GM19438 (cell line): Measurements from ENCODE around the gene MCC.

ENCODE experiments used
- ATAC-seq: cut with Tn5 transposase; IDR thresholded peaks from one replicate; pipeline ENCODE4 v1.9.1; 2021; ENCODE audit warnings: low read depth; ENCODE audit not compliant: unreplicated experiment

MCC gene

DNA sequence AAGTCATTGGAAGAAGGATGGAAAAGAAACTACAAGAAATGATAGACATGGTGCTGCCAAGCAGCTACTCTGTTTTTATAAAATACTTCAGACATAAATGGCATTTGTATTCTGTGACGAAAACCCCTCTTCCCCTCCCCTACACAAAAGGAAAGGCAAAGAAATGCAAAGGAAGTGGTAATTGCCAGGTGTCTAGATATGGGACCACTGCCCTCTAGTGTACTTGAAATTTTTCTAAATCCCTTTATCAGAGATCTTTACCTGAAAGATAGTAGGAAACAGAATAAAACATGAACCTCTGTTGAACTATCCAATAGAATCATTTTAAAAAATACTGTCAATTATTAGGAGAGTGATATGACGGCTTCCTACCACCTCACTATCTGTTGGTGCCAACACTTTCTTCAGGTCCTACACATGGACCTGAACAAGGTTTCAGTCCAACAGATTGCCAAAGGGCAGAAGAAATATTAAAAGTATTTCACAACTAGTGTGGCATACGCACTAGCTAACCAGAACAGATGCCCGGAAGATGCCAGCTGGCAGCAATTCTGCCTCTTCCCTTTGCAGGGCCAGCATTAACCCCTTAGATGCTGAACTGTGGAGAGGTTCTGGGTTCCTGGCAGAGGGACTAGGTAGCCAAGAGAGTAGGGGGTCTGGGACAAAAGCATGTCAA is 157.6 kb downstream of the MCC start:
- ATAC-seq, result no peak

DNA sequence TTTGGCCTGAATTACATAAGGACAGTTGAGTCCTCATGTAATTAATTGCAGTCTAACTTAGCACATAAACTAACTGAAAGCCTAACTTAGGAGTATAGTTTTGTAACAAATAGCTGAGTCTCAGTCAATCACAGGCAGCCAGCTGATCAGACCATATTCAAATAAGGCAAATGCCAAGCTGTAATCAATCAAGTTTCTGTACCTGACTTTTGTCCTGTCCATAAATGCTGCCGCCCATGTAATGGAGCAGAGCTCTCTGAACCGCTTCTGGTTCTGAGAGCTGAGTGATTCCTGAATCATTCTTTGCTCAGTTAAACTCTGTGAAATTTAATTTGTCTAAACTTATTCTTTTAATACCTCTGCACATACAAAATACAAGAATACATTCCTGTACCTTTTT is 158.3 kb downstream of the MCC start:
- no peak for ATAC-seq

DNA sequence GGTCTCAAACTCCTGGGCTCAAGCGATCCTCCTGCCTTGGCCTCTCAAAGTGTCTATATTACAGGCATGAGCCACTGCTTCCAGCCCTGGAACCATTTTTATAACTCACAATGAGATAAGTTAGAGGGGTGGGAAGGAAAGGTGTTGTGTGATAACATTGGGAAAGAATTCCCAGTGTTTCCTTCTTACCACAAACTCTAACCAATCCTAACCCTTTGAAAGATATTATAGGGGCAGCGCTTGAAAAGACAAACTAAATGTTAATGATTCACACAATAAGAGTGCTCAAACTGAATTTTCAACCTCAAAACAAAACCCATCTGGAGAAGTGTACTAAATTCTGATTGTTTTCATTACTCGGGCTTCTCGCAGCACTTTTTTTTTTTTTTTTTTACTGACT is 163.2 kb downstream of the MCC start:
- ATAC-seq, result no peak

DNA sequence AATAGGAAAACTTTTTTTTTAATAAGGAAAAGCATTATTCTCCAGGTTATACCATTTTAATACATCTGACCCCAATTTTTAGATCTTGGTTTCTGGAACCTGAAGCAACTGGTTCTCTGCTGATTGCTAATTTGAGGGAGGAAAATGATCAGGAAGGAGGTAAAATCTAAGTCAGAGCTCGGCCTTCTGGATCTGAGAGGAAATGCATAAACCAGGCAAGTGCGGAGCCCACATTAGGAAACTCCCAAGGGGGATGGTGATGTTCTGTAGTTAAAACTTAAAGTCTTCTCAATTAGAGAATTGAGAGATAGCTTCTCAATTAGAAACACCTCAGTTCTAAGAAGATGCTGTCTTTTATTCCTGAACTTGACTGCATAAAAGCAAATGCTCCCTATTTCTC is 167.0 kb downstream of the MCC start:
- ATAC-seq, result no peak

DNA sequence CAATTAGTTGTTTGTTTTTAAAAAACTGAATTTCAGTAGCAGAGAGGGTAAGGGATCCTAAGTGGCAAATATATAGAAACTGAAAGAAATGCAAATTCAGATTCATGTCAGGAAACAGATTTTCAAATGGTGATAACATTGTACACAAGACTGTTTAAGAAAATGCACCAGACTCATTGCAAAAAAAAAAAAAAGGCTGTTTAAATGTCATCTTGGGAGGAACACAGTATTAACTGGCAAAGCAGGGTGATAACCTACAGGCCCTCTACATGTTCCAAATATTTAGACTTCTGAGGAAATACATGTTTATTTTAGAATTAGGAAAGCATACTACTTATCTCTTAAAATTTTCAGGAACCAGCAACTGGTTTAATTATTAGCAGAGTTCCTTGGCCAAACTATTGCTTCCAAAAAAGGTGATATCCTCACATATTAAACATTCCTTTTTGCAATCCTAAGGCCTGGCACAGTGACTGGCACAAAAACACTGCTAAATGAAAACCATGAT is 167.9 kb downstream of the MCC start:
- peak; percentile 81 for ATAC-seq

DNA sequence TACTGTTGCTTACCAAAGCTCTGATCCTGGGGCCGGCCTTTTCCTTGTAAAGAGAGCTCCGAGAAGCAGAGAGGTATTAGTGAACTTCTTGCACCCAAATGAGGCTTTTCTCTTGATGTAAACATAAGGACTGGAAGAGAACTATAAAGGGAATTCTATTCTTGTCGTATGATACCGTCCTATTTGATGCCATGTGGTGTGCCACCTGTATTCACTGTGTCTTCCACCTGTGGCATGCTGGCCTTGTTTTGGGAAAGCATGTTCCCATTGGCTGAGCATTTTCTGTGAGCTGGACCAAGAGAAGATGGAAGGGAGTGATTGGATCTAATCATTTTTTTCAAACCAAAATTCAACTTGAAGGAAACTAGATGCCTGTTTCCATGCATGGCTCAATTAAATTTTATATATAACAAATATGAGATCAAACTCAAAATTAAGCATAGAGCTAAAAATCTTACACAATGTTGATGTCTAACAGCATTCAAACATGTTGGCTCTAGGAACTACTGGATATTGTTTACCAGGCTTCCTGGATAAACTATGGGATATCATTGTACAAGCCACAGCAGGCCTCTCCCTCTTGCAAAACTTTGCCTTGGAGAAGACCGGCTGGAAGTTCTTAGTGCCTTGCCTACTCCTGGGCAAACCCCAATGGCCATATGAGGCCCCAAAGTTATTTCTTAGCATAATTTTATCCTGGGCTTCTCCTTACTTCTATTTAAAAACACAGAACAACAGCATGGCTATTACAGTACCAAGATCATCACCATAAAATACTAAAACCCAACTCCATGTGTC is 168.8 kb downstream of the MCC start:
- ATAC-seq, result no peak

DNA sequence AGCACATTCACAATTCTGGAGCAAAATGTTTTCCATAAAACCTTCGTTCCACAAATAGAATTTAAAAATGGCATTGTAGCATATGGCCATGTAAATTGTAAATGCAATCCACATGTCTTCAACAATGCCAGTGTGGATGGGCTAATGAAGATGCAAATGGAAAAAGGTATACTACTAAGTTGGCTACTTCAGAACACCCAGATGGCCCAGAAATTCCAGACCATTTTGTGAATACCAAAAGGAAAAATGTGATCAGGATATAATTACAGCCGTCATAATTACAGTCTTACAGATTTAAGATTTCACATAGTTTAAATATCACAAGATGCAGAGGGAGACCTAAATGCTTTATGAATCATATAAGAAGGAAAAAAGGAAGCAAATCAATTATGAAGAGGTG is 170.6 kb downstream of the MCC start:
- ATAC-seq, result no peak

DNA sequence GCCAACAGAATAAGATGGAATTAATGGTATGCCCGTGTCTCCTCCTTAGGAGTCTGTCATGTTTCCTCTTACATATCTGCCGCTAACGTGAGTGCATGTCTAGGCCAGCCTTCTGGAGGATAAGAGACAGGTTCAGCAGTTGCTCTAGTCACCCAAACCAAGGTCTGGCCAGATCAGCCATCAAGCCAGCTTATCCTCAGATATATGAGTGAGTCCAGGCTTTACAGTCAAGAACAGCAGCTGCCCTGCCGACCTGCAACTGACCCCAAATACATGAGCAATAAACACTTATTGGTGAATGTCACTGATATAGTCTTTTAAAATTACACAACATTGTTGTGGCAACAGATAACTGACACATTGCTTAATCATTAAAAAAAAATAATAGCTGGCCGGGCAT is 177.0 kb downstream of the MCC start:
- ATAC-seq, result no peak

DNA sequence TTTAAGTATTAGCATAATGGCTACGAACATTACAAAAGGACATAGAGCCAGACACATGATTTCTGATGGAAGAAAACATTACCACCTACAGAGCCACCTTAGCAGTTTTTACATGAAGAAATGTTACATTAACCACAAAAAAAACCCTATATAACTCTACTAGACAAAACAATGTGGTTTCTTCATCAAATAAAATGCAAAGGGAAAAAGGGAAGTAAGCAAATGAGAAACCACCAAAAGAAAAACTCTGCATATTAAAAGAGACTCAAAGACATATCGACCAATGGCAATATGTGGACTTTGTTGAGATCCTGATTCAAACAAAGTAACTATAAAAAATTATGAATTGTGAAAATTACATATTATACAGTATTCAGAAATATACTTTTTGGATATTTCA is 186.1 kb downstream of the MCC start:
- ATAC-seq, result no peak

DNA sequence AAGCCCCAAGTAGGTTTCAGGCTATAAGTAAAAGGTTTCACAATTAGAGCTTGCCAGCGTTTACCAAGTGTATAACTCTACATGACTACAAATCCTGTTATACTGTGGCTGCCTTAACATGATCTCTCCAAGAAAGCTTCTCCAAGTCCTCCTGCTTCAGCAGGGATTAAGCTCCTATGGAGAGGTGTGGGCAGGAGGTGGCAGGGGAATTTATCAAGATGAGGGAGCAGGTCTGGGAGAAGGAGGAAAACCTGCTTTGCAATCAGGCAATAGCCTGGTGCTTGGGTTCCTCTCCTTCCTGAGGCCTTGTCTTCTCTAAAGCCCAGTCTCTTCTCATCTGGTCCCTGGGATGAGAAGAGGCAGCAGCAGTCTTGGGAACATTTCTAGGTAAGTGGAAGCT is 188.7 kb downstream of the MCC start:
- ATAC-seq, result no peak

DNA sequence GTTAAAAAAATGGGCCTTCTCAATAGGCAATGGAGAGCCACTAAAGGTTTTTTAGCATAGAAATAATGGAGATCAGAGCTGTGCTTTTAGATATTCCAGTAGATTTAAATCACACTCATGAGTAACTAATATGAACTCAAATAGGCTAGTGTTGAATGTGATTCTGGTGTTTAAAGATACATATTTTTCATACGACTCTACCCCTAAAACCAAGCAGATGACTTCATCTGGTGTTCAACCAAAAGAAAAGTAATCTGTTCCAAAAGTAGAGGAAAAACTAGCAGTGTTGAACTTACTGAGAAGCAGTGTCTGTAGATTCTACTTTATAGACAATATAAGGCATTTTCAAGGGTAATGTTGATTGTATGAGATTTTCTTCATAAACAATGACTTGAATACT is 191.6 kb downstream of the MCC start:
- ATAC-seq, result no peak

DNA sequence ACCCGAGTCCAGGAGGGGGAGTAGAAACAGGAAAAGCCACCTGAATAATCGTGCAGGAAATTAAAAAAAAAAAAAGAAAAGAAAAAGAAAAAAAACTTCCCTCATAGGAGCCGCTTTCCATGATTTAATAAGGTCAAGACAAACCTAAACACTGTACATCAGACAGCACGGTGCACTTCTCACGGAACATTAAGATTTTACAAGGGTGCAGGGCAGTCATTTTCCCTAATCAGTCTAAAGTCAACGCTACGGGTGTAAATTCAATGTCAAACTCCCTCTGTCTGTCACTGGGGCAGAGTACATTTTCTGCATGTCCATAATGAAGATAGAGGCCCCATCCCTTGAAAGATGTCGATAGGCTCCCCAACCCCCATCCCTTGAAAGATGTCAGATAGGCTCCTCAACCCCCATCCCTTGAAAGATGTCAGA is 193.1 kb downstream of the MCC start:
- ATAC-seq, result no peak

DNA sequence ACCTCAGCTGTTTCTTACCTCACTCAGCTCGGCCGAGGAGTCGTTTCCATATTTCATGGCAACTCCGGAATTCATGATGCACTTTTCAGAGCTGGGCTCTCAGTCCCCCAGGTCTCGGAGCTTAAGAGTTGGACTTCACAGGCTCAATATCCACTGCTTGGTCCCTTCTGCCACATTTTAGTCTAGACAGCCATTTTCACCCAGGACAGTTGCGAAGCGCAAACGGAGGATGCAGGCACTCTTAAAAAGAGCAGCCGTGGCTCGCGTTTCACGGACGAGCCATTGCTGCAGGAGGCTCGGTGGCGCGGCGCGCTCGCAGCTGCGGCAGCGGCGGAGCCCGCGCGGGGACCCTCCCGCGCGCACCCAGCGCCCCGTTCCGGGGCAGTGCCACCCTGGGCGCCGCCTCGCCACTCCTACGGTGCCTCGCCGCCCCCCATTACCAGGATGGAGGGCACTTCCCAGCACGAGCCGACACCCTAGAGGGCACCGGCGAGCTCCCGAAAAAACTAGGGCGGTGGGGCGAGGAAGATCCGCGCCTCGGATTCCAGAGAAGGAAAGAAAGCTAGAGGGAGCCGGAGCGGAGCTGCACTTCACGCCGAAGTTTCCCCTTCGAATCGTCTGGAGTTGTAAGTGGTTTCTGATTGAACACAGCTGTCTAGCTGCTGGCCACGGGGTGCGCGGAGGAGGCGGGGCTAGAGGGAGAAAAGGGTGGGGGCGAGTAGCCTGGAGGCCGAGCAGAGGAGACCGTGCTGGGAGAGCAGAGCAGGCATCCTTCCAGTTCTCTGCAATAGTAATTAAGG is 193.7 kb downstream of the MCC start:
- peak; percentile 96 for ATAC-seq

DNA sequence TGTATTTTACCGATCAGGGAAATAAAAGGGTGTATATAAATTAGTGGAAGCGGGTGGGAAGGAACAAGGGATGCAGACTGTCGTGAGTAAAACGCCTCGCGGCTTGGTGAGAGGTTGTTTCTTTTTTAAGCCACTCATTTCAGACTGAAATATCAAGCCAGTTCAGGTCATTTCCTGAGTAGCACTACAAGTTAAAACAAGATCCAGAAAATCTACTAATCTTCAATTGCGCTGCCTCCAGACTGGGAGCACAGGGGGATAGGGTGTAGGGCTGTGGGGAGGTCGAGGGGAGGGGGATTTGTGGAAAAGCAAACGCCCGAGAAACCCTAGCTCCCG is 194.3 kb downstream of the MCC start:
- ATAC-seq, result peak; percentile 25

DNA sequence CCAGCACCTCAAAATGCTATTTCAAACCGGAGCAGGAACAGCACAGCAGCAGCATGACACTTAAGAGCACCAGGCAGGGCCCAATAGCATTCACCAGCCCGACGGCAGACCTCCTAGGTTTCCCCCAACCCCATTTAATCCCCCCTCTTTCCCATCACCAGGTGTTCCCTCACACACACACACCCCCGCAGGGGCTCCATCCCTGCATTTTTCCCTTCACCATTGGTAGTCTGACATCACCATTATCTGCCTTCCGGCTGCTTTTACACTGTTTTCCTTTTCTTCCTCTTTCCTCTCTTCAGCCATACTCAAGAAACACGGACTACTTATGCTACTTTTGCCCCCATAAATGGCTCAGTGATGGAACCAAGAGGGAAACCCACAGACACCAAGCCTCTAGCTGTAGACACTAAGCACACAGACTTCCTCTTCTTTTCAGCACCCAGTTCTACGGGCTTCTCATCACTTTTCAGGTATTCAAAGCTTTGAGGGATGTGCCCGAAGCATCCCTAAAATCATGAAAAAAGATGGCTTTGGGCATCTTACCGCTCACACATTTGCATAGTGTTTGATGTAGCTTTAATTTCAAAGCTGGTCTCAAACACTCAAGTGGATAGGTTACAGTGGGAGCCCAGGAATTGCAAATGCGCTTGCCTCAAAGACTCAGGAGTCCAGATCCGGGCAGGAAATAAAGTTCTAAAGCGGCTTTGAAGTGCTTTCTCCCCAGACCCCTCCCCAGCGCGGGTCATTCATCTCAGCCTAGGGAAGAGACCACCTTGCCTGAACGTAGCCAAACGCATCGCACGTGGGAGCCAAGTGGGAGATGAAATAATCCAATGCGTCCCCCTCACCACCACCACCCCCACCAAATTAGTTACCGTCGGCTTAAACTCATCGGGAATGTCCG is 194.9 kb downstream of the MCC start:
- ATAC-seq, result no peak

DNA sequence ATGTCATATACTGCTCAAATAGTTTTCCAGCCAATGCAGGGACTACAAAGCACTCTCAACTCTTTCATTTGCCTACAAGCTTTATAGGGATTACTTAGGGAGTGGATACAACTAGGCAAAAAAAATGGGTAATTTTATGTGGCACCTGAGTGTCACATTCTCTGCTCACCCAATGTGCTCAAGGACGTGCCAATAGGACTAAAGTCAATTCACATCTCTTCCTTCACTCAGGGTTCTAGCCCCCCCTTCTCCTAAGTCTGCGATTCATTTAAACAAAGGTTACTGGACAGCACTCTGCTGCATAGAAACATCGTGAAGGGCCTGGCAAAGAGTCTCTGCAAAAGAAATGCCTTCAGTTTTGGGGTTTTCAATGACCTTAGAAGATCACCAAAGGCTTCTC is 195.8 kb downstream of the MCC start:
- ATAC-seq, result no peak

DNA sequence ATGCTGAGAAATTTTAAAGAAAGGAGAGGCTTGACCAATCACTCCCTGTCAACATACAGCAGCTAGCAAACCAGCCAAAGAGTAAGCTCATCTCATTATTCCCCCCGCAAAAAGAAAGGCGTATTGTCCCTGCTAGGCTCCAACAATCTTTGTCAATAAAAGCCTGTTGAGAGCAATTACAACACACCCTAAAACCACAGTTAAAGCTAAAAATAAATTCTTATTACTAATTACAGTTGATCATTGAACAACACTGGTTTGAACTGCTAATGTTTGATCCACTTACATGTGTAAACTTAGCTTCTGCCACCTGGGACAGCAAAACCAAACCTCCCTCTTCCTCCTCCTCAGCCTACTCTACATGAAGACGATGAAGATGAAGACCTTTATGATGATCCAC is 204.7 kb downstream of the MCC start:
- ATAC-seq, result no peak

DNA sequence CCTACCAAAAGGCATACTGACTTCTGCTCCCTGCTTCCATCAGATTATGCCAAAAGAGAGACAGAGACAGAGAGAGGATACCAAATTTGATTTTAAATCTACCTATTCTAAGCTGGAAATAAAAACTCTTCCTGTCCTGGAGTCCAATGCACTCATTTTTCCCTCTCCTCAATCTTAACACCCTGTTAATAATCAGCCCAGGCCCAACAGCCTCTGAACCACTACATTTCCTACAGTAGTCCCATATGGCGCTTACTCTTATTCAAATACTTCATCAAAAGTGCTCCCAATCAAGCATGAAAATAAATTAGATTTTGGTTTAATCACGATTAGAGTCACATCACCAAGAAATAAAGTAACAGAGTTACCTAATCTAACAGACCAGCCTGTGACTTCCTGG is 205.8 kb downstream of the MCC start:
- no peak for ATAC-seq

DNA sequence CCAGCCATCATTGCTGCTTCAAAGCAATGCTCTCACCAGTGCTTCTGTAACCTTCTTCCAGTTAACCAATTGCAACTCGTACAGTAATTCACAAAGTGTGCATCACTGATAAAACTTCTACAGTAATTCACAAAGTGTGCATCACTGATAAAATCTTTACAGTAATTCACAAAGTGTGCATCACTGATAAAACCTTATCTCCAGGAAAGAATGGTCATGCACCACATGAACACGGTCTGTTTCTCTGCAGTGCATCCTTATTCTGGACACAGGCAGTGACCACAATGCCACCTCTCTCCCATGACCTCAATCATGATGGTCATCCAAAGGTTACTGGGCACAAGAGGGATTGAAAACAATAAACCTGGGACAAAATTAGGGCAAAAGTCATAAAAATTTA is 207.1 kb downstream of the MCC start:
- no peak for ATAC-seq

DNA sequence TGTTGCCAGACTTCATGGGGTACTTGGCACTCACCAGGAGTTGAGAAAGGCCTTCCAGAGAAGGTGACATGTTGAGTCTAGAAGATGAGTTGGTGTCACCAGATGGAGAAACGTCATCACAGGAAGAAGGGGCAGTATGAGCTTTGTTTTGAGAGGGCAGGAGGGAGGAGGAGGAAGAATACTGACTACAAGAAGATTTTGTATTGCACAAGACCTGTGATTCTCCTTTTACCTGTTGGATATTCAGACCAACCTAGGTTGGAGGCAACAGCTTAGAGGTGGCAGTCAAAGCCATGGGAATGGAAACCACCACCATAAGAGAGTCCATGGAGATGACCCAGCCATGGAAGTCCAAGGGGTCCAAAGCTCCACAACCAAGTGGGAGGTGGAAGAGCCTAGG is 207.7 kb downstream of the MCC start:
- no peak for ATAC-seq
